ENCODE measurements around the gene NAALADL2.

Gene NAALADL2

DNA sequence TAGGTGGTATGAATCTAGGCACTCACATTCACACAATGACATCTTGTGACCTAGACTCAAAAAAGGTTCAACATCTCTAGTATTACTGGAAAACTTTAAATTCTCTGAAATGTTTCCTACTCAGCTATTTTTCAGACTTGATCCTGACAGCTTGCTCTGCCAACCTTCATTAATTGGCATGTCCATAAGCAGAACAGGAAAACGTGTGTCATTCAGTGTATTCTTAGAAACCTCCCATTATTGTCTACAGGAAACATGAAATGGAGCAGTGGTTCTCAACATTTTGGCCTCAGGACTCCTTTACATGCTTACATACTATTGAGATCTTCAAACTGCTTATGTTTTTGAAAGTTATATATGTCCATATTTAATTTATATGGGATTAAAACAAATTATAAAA is 363.2 kb downstream of the NAALADL2 start:
- TF ChIP-seq, protein P1, sequence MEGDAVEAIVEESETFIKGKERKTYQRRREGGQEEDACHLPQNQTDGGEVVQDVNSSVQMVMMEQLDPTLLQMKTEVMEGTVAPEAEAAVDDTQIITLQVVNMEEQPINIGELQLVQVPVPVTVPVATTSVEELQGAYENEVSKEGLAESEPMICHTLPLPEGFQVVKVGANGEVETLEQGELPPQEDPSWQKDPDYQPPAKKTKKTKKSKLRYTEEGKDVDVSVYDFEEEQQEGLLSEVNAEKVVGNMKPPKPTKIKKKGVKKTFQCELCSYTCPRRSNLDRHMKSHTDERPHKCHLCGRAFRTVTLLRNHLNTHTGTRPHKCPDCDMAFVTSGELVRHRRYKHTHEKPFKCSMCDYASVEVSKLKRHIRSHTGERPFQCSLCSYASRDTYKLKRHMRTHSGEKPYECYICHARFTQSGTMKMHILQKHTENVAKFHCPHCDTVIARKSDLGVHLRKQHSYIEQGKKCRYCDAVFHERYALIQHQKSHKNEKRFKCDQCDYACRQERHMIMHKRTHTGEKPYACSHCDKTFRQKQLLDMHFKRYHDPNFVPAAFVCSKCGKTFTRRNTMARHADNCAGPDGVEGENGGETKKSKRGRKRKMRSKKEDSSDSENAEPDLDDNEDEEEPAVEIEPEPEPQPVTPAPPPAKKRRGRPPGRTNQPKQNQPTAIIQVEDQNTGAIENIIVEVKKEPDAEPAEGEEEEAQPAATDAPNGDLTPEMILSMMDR (IDR thresholded peaks at IDR 0.05), result no peak

DNA sequence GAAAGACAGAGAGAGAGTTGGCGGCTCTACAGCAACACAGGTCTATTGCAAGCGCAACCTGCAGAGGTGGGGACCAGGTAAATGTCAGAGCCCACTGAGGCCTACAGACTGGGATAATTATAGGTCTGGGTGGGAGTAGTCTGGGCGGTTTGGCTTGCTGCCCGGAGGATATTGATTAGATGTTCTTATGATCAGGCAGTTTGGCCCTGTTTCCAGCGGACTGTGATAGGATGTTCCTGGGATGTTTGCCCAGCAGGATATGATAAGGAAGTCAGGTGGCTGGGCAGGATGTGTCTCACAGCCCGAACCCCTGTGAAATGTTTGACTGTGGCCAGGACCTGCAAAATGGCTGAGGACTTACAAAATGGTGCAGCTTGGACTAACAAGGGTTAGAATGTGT is 364.9 kb downstream of the NAALADL2 start:
- TF ChIP-seq, protein P1 (IDR thresholded peaks at IDR 0.05), result no peak

DNA sequence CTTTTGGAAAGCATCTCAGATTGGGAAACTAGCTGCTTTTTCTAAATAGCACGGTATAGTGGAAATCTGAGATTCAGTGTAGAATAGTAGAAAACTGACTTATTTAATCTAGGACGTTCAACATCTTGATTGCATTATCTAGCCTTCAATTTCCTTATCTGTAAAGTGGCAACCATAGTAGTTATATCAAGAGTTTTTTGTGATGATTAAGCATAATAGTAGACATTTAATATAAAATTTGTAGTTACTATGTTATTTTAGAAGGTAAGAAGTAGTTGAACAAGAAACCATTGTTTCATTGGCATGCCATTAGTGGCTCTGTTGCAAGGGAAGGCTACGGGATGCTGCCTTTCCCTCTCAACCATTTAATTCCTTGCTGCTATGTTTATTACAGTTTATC is 367.3 kb downstream of the NAALADL2 start:
- TF ChIP-seq, protein P1 (IDR thresholded peaks at IDR 0.05), result no peak

DNA sequence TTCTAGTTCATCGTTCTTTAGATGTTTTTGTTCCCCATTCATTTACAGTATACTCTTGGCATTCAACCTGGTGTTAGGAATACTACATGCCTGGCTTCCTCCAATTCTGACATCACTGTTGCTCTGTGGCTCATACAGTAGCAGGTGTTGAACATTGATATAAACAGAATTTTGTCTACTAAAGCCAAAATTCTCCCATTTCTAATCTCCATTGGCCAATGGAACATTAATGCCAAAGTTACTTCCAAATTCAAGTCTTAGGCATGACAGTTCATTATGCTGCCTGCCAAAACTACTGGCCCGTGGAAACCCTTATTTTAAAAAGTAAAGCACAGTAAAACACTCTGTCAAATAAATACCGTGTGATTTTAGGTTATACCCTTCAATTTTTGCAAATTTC is 368.0 kb downstream of the NAALADL2 start:
- TF ChIP-seq, protein P1 (IDR thresholded peaks at IDR 0.05), result no peak

GRCh38 chr3:175233957-175234940 is 375.1 kb downstream of the NAALADL2 start:
- TF ChIP-seq, protein P1 (IDR thresholded peaks at IDR 0.05), result no peak

- TF ChIP-seq, protein P1 (IDR thresholded peaks at IDR 0.05), result no peak
Observed at GRCh38 chr3:175238801-175239200, 379.7 kb downstream of the NAALADL2 start.

DNA sequence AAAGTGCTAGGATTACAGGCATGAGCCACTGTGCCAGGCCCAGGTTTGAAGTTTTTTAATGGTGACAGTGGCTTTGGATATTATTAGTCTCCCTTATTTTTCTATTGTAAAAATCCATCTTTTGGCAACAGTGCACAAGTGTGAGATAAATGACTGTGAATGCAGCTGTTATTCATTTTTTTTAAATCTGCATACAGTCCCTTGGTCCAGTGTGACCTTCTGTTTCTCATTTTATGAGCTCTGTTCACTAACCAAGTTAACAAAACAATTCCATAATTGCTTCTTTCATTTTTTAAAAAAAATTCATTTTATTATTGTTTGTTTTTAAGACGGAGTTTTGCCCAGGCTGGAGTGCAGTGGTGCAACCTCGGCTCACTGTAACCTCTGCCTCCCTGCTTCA is 381.8 kb downstream of the NAALADL2 start:
- TF ChIP-seq, protein P1 (IDR thresholded peaks at IDR 0.05), result no peak
